Effector CD4-positive, alpha-beta T cell (primary cell): ENCODE measurements around the gene GDPD1.
A peak's percentile ranks its signal among the peaks of the same experiment; 100 is the strongest.
"Not testable (repeated sequence)": the region's sequence is repeated elsewhere in the genome, so short reads cannot be mapped to it uniquely, and the experiment has no call there.

Source experiments
- DNase-seq: peaks from one replicate; pipeline ENCODE4 v3.0.0-alpha.2; 2020
- total RNA-seq: gene quantifications from one replicate; lab custom pipeline; 2026; lab: John Stamatoyannopoulos, UW

The GDPD1 gene
- 3.0 reads per million, percentile 10 among the genes with 10 or more reads in this experiment for total RNA-seq

DNA sequence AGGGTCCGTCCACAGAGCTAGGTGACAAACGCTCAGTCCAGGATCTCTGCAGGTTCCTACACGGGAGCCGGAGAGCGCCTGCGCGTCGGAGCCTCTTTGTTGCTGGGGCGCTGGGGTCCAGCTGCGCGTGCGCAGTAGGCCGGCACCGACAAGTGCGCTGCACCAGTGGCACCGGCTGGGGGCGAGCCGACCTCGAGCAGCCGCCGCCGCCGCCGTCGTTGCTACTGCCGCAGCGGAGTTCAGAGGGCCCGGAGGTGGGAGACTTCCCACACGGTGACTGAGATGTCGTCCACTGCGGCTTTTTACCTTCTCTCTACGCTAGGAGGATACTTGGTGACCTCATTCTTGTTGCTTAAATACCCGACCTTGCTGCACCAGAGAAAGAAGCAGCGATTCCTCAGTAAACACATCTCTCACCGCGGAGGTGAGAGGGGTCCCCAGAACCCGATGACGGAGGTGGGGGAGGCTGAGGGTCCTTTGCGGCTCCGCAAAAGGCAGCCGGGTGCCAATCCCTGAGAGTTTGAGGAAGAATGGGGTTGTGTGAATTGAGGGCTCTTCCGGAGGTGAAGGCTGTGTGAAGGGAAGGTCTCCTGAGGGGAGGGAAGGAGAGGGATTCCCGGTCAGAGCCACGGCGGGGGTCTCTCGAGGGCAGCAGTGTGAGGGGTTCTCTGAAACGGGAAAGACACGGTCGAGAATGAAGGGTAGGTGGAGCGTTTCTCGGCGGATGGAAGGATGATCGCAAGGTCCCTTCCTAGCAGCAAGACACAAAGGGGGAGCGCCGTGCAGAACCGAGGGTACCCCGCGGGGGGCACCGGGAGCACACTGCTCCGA, at the start of gene GDPD1:
Gene GDPD1, plus strand, starts transcription at position 184 of the 831 bp plus-strand sequence. Its CDS starts 99 bp downstream, at position 283.
- DNase-seq: peak; percentile 96

DNA sequence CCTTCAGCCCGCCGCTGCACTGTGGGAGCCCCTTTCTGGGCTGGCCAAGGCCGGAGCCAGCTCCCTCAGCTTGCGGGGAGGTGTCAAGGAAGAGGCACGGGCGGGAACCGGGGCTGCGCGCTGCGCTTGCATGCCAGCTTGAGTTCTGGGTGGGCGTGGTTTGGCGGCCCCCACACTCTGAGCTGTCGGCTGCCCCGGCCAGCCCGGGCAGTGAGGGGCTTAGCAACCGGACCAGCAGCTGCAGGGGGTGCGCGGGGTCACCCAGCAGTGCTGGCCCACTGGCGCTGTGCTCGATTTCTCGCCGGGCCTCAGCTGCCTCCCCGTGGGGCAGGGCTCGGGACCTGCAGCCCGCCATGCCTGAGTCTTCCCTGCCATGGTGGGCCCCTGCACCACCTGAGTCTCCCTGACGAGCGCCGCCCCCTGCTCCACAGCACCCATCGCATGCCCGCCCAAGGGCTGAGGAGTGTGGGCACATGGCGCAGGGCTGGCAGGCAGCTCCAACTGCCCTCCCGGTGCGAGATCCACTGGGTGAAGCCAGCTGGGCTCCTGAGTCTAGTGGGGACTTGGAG, 47.8 kb upstream of the GDPD1 start:
- no peak for DNase-seq

- no peak for DNase-seq
Measured at GRCh38 chr17:59174671-59175070, 45.6 kb upstream of the GDPD1 start.

DNA sequence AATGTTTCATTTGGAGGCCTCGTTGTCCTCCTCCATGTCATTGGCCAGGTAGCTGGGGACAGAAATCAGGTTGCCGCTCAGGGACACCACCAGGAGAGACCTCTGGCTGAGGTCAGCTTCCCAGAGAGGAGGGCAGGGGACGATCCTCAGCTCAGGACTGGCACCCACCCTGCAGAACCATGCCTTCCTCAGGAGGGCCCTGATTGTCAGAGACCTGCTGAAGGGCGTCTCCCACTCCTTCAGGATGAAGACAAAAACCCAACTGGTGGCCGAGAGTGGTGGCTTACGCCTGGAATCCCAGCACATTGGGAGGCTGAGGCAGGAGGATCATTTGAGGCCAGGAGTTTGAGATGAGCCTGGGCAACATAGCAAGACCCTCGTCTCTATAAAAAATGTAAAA, 45.2 kb upstream of the GDPD1 start:
- DNase-seq: no peak

DNA sequence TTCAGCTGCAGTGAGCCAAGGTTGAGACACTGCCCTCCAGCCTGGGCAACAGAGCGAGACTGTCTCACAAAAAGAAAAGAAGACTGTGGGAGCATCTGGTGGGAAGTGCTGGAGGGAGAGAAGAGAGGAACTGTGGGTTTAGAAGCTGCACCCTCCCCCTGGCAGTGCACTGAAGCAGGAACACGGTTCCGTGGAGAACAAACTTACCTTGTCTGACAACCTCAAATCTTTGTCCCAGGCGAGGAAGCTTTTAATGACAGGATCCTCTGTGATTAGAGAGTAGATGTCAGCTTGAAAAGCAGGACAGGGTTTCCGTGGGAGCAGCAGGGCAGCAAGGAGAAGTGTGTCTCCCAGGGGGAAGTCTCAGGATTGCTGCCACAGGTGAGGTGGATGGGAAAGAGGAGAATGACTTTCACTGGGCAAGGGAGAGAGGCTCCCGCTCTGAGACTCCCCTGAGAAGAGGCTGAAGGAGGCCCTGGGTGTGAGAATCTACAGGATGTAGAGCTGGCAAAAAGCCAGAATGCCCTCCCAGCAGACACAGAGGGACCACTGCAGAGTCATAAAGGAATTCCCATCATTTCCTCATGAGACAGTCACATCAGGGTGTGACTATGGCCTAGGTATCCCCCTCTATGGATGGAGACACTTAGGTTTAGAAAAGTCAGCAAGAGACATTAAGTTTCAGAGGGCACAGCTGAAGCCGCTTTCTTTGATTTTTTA, 41.9 kb upstream of the GDPD1 start:
- no peak for DNase-seq

DNA sequence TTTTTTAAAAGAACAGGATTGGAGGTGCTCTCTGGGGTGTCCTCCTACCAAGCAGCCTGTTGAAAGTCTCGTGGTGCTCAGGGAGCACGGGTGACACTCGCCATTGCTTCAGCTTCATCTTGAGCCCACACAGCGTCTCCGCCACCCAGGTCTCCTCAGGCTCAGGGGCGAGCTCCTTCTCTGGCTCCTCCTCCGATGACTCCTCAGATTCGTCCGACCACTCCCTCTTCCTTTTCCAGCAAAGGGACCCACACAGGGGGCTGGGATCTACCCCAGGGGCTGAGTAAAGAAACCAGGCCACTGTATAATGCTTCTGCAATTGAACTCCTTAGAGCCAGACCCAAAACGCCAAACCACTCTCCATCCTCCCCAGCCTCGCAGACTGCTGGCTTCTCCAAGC, 40.7 kb upstream of the GDPD1 start:
- DNase-seq: not testable (repeated sequence)

- DNase-seq: no peak
Measured at GRCh38 chr17:59180626-59181025, 39.7 kb upstream of the GDPD1 start.

DNA sequence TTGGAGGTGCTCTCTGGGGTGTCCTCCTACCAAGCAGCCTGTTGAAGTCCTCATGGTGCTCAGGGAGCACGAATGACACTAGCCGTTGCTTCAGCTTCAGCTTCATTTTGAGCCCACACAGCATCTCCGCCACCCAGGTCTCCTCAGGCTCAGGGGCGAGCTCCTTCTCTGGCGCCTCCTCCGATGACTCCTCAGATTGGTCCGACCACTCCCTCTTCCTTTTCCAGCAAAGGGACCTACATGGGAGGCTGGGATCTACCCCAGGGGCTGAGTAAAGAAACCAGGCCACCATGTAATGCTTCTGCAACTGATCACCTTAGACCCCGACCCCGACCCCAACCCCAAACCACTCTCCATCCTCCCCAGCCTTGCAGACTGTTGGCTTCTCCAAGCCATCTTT, 38.8 kb upstream of the GDPD1 start:
- no peak for DNase-seq

- no peak for DNase-seq
Measured at GRCh38 chr17:59185997-59186396, 34.3 kb upstream of the GDPD1 start.

- no peak for DNase-seq
Measured at GRCh38 chr17:59186850-59187249, 33.5 kb upstream of the GDPD1 start.

DNA sequence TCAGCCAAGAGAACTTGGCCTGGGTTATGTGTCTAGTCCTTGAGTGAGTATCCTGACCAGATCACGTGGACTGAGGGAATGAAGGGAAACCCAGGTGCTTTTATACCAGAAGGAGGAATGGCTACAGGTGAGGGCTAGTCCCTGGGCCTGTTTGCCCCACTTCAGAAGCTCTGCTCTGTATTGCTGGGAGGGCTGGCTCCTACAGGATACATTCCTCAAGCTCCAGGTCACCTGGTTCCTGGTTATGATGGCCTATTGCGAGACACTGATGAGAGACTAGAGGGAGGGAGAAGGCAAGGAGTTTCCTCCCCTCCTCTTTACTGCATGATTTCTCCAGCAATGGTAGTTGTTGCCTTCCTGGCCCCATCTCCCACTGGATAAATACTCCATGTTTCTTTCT, 29.5 kb upstream of the GDPD1 start:
- DNase-seq: no peak

DNA sequence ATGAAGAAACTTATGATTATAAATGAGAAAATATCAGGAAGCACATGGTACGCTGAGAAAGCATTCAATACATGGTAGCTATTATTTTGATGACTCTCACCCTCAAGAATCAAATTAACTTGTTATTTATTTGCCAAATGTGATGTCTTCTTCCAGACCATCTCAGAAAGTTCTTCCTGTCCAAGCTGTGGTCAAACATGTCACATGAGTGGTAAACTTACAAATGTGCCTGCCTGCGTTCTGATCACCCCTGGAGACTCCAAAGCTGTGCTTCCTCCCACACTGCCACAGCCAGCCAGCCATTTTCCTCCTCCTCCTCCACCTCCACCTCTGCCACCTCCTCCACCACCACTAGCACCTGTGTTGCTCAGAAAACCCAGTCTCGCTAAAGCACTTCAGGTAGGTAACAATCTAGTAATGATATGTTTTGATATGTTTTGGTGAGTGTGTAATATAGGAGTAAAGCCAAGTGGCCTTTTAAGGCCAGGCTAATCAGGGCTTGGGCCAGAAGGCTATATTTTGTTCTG, 26.9 kb upstream of the GDPD1 start:
- no peak for DNase-seq

DNA sequence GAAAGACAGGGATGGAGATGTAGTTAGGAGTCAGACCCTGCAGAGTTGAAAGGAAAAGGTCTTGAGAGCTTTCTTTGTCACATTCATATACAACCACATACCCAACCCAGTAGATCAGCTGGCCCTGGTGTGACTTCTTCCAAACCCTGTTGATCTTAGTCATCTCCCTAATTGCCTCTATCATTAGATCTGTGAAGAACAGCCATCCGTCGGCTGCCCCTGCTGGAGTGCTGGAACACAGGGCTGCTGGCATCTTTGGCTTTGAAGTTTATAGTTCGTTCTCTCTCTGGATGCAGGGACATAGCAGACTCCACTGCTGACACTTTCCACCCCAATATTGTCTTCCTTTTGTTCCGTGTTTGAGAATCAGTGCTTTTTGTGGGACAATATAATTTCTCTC, 20.9 kb upstream of the GDPD1 start:
- no peak for DNase-seq

GRCh38 chr17:59202320-59202719, 18.0 kb upstream of the GDPD1 start:
- no peak for DNase-seq

DNA sequence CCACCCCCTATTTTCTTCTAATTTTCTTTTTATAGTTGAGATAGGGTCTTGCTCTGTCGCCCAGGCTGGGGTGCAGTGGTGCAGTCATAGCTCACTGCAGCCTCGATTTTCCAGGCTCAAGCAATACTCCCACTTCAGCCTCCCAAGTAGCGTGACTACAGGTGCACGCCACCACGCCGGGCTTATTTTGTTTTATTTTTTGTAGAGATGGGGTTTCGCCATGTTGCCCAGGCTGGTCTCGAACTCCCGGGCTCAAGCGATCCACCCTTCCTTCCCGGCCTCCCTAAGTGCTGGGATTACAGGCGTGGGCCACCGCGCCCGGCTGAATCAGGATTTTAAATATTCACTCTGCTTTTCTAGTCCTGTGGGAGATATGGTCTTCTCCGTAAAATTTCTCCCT, 941 bp upstream of the GDPD1 start:
- no peak for DNase-seq

DNA sequence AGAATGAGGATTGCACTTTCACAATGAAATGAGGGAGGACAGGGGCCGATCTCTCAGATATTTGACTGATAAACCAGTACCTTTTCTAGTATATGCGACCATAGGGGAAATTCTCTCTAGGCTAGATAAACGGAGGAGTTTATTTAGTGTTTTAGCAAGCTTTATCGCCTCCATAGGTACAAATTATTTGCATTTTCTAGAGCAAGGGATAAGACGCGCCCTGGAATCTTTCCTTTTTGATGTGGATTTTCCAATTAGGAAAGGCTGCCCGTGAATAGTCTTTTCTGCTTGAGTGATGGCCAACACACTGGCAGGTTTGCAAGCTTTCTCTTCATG, 351 bp upstream of the GDPD1 start:
- no peak for DNase-seq

DNA sequence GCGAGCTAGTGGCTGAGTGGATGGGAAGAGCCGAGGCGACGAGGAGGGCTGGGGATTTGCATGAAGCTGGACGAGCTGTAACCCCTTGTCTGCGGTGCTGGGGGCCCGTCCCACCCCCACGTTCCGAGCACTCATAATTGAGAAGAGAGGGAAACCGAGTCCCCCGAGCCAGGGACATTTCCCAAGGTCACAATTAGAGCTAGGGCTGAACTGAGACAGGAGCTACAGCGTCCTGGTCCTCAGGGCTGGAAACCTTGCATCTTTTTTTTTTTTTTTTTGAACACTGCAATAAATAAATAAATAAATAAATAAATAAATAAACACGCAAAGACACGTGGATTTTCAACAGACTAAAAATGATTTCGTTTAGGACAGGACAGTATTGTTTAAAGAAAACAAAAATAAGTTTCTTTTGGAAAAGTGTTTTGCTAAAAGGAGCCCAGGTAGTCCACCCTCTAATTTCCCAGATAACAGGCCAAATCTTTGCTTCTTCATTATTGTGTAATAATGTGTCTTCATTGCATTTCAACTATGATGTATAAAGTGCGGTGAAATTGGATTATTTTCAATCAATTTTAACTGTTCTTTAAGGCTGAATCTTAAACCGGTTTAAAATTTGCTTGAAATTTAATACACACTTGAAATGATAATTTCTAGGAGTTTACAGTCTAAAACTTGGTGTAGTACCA, 992 bp downstream of the GDPD1 start:
- DNase-seq: no peak

- DNase-seq: no peak
Measured at GRCh38 chr17:59223813-59224212, 3.5 kb downstream of the GDPD1 start.

DNA sequence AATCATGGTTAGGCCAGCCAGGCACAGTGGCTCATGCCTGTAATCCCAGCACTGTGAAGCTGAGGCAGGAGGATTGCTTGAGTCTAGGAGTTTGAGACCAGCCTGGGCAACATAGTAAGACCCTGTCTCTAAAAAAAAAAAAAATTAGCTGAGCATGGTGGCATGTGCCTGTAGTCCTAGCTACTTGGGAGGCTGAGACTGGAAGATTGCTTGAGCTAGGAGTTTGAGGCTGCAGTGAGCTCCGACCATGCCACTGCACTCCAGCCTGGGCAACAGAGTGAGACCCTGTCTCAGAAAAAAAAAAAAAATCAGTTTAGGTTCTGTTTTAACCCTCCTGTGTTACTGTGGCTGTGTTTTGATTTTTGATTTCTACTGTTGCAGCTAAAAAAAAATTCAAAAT, 8.3 kb downstream of the GDPD1 start:
- not testable (repeated sequence) for DNase-seq

DNA sequence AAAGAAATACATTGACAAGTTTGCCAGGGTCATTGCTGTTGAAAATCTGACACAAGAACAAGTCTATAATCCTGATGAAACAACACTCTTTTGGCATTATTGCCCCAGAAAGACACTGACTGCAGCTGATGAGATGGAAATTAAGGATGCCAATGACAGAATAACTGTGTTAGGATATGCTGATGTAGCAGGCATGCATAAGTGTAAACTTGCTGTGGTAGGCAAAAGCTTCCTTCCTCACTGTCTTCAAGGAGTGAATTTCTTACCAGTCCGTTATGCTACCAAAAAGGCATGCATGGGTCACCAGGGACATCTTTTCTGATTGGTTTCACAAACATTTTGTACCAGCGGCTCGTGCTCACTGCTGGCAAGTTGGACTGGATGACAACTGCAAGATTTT, 10.5 kb downstream of the GDPD1 start:
- no peak for DNase-seq

- DNase-seq: no peak
Measured at GRCh38 chr17:59234631-59235030, 14.3 kb downstream of the GDPD1 start.

DNA sequence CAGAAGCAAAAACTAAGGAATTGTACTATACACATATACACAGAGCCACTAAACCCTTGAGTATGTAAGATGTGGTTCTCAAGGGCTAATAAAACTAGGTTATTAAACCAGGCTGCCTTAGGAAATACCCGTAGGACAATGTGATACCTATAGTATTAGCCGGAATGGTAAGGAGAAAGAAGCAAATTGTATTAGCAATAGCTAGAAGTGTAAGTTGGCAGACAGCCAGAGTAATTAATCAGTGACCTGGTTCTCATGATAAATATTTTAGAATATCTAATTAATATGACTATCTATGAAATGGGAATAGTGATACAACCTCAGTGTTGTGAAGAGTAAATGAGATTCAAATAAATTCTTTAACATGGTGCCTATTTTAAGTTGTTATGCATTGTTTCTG, 18.6 kb downstream of the GDPD1 start:
- no peak for DNase-seq

DNA sequence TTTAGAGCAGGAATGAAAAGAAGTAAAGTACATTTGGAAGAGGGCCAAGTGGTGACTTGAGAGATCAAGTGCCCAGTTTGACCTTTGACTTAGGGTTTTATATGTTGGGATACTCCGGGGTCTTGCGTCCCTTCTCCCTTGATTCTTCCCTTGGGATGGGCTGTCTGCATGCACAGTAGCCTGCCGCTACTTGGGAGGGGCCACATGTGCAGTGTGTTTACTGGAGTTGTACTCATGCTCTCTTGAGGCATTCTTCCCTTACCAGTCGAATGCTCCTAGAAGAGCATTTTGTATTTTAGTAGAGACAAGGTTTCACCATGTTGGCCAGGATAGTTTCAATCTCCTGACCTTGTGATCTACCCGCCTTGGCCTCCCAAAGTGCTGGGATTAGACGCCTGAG, 23.8 kb downstream of the GDPD1 start:
- DNase-seq: no peak
